ENCODE data around the gene TCN1. TPM values are rescaled to one million over a fixed set of nuclear protein-coding genes. Genes with fewer than 3 reads are reported as not detected.

The TCN1 gene
- total and polyA plus RNA-seq, 9 of the 15 experiments (the other 6 are each of a cell fraction or from before 2014, with no cell fraction given), result 0.63 to 25.9 (median 8.0) TPM

DNA sequence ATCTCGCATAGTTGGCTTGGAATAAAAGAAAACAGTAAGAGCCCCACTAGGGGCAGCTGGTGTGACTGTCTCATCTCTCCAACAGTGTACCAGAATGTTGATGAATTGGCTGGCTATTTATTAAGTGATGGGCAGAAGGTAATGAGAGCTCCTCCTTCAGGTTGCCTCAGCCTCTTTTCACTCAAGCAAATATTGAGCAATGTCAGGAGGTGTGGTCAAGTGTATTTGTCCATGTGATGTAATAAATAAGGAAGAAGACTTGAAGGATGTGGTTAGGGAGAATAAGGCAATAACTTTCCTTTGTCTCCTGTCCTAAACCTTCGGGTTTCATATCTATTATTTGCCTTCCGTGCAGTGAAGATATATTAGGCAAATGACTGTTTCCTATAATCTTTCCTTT, at the start of gene TCN1 (continued):
- TF ChIP-seq, protein P1, sequence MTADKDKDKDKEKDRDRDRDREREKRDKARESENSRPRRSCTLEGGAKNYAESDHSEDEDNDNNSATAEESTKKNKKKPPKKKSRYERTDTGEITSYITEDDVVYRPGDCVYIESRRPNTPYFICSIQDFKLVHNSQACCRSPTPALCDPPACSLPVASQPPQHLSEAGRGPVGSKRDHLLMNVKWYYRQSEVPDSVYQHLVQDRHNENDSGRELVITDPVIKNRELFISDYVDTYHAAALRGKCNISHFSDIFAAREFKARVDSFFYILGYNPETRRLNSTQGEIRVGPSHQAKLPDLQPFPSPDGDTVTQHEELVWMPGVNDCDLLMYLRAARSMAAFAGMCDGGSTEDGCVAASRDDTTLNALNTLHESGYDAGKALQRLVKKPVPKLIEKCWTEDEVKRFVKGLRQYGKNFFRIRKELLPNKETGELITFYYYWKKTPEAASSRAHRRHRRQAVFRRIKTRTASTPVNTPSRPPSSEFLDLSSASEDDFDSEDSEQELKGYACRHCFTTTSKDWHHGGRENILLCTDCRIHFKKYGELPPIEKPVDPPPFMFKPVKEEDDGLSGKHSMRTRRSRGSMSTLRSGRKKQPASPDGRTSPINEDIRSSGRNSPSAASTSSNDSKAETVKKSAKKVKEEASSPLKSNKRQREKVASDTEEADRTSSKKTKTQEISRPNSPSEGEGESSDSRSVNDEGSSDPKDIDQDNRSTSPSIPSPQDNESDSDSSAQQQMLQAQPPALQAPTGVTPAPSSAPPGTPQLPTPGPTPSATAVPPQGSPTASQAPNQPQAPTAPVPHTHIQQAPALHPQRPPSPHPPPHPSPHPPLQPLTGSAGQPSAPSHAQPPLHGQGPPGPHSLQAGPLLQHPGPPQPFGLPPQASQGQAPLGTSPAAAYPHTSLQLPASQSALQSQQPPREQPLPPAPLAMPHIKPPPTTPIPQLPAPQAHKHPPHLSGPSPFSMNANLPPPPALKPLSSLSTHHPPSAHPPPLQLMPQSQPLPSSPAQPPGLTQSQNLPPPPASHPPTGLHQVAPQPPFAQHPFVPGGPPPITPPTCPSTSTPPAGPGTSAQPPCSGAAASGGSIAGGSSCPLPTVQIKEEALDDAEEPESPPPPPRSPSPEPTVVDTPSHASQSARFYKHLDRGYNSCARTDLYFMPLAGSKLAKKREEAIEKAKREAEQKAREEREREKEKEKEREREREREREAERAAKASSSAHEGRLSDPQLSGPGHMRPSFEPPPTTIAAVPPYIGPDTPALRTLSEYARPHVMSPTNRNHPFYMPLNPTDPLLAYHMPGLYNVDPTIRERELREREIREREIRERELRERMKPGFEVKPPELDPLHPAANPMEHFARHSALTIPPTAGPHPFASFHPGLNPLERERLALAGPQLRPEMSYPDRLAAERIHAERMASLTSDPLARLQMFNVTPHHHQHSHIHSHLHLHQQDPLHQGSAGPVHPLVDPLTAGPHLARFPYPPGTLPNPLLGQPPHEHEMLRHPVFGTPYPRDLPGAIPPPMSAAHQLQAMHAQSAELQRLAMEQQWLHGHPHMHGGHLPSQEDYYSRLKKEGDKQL (CRISPR knock-in tag; IDR thresholded peaks at IDR 0.05; ENCODE audit: borderline replicate concordance), result no peak
- no peak for TF ChIP-seq RCOR1 (IDR thresholded peaks at IDR 0.05; ENCODE audit: borderline replicate concordance in 1 of 2, low read depth in 2 of 2, low read length in 2 of 2)
- no peak for TF ChIP-seq SAP30 (IDR thresholded peaks at IDR 0.05; ENCODE audit: borderline replicate concordance, insufficient read depth, low read depth, low read length, poor library complexity, severe bottlenecking)
- TF ChIP-seq LARP7 (IDR thresholded peaks at IDR 0.05), result no peak
- no peak for TF ChIP-seq RFX5 (IDR thresholded peaks at IDR 0.05; ENCODE audit: low read depth, low read length)
- TF ChIP-seq ZNF263 (CRISPR knock-in tag; IDR thresholded peaks at IDR 0.05; ENCODE audit: borderline replicate concordance), result no peak
- TF ChIP-seq, protein P2, sequence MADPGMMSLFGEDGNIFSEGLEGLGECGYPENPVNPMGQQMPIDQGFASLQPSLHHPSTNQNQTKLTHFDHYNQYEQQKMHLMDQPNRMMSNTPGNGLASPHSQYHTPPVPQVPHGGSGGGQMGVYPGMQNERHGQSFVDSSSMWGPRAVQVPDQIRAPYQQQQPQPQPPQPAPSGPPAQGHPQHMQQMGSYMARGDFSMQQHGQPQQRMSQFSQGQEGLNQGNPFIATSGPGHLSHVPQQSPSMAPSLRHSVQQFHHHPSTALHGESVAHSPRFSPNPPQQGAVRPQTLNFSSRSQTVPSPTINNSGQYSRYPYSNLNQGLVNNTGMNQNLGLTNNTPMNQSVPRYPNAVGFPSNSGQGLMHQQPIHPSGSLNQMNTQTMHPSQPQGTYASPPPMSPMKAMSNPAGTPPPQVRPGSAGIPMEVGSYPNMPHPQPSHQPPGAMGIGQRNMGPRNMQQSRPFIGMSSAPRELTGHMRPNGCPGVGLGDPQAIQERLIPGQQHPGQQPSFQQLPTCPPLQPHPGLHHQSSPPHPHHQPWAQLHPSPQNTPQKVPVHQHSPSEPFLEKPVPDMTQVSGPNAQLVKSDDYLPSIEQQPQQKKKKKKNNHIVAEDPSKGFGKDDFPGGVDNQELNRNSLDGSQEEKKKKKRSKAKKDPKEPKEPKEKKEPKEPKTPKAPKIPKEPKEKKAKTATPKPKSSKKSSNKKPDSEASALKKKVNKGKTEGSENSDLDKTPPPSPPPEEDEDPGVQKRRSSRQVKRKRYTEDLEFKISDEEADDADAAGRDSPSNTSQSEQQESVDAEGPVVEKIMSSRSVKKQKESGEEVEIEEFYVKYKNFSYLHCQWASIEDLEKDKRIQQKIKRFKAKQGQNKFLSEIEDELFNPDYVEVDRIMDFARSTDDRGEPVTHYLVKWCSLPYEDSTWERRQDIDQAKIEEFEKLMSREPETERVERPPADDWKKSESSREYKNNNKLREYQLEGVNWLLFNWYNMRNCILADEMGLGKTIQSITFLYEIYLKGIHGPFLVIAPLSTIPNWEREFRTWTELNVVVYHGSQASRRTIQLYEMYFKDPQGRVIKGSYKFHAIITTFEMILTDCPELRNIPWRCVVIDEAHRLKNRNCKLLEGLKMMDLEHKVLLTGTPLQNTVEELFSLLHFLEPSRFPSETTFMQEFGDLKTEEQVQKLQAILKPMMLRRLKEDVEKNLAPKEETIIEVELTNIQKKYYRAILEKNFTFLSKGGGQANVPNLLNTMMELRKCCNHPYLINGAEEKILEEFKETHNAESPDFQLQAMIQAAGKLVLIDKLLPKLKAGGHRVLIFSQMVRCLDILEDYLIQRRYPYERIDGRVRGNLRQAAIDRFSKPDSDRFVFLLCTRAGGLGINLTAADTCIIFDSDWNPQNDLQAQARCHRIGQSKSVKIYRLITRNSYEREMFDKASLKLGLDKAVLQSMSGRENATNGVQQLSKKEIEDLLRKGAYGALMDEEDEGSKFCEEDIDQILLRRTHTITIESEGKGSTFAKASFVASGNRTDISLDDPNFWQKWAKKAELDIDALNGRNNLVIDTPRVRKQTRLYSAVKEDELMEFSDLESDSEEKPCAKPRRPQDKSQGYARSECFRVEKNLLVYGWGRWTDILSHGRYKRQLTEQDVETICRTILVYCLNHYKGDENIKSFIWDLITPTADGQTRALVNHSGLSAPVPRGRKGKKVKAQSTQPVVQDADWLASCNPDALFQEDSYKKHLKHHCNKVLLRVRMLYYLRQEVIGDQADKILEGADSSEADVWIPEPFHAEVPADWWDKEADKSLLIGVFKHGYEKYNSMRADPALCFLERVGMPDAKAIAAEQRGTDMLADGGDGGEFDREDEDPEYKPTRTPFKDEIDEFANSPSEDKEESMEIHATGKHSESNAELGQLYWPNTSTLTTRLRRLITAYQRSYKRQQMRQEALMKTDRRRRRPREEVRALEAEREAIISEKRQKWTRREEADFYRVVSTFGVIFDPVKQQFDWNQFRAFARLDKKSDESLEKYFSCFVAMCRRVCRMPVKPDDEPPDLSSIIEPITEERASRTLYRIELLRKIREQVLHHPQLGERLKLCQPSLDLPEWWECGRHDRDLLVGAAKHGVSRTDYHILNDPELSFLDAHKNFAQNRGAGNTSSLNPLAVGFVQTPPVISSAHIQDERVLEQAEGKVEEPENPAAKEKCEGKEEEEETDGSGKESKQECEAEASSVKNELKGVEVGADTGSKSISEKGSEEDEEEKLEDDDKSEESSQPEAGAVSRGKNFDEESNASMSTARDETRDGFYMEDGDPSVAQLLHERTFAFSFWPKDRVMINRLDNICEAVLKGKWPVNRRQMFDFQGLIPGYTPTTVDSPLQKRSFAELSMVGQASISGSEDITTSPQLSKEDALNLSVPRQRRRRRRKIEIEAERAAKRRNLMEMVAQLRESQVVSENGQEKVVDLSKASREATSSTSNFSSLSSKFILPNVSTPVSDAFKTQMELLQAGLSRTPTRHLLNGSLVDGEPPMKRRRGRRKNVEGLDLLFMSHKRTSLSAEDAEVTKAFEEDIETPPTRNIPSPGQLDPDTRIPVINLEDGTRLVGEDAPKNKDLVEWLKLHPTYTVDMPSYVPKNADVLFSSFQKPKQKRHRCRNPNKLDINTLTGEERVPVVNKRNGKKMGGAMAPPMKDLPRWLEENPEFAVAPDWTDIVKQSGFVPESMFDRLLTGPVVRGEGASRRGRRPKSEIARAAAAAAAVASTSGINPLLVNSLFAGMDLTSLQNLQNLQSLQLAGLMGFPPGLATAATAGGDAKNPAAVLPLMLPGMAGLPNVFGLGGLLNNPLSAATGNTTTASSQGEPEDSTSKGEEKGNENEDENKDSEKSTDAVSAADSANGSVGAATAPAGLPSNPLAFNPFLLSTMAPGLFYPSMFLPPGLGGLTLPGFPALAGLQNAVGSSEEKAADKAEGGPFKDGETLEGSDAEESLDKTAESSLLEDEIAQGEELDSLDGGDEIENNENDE (IDR thresholded peaks at IDR 0.05; ENCODE audit: low read depth, low read length), result no peak
- TF ChIP-seq ESRRB (CRISPR knock-in tag; IDR thresholded peaks at IDR 0.05; ENCODE audit: borderline replicate concordance), result no peak
- no peak for TF ChIP-seq IRF2 (CRISPR knock-in tag; IDR thresholded peaks at IDR 0.05)
- TF ChIP-seq ZNF3 (CRISPR knock-in tag; IDR thresholded peaks at IDR 0.05), result no peak
- TF ChIP-seq KLF10 (CRISPR knock-in tag; IDR thresholded peaks at IDR 0.05), result no peak
- no peak for TF ChIP-seq ZNF165 (CRISPR knock-in tag; IDR thresholded peaks at IDR 0.05; ENCODE audit: borderline replicate concordance)

Measured in K562 (cell line).